ENCODE results near the gene MYADM.

MYADM gene

GRCh38 chr19:53892301-53892980 is 24.8 kb downstream of the MYADM start:
- no peak for DNase-seq

- no peak for DNase-seq
These were observed 25.3 kb downstream of the MYADM start for GRCh38 chr19:53892981-53893325.

- no peak for DNase-seq
These were observed 27.0 kb downstream of the MYADM start for GRCh38 chr19:53894707-53895106.

- DNase-seq: no peak
These were observed 29.0 kb downstream of the MYADM start for GRCh38 chr19:53896682-53897081.

DNA sequence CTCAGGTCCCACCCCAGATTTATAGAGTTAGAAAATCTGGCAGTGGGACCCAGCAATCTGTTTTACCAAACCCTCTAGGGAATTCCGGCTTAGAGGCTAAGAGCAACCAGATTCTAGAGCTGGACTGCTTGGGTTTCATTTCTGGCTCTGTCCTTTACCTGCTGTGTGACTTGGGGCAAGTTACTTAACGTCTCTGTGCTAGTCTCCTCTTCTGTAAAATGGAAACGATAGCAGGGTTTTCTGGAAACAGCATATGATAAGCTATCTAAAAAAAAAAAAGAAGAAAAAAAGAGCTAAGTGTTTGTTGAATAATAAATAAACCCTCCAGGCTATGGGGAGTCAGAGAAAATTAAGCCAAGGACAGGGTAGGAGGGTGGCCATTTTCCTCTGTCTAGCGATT is 29.8 kb downstream of the MYADM start:
- DNase-seq: no peak

GRCh38 chr19:53898166-53898565 is 30.5 kb downstream of the MYADM start:
- no peak for DNase-seq

DNA sequence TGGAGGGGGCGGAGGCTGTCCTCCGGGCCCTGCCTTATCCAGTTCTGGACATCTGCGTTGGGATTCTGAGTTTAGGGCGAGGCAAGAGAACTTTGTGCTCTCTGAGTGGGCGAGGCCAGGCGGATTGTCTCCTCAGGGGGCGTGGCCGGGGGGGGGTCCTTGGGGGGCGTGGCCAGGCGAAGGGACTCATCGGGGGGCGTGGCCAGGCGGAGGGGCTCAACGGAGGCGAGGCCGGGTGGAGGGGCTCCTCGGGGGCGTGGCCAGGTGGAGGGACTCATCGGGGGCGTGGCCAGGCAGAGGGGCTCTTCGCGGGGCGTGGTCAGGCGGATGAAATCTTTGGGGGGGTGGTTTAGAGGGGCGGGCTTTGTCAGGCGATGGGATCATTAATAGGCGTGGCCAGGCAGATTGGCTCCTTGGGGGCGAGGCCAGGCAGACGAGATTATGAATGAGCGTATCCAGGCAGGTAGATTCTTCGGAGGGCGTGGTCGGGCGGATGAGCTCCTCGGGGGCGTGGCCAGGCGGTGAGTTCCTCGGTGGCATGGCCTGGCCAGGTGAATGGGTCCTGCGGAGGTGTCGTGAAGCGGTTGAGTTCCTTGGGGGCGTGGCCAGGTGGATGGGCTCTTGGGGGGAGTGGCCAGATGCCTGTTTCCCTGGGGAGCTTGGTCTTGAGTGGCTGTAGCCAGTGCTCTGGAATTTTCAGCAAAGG is 31.1 kb downstream of the MYADM start:
- DNase-seq: no peak

DNA sequence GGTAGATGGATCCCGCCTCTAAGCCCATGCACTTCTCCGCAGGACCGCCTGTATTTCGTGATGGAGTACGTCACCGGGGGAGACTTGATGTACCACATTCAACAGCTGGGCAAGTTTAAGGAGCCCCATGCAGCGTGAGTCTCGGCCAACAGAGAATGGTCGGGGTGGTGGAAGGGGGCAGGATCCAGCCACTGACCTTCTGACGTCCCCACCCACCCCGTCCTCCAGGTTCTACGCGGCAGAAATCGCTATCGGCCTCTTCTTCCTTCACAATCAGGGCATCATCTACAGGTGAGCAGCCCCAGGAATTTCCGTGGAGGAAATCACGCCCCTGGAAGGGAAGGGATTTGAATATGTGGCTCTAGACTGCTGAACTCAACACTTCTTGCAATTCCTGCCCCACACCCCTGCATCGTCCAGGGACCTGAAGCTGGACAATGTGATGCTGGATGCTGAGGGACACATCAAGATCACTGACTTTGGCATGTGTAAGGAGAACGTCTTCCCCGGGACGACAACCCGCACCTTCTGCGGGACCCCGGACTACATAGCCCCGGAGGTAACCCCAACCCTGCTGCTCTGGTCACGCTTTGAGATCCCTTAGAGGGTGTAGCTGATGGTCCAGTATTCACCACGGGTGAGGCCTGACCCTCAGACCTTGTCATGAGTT is 32.6 kb downstream of the MYADM start:
- no peak for DNase-seq

DNA sequence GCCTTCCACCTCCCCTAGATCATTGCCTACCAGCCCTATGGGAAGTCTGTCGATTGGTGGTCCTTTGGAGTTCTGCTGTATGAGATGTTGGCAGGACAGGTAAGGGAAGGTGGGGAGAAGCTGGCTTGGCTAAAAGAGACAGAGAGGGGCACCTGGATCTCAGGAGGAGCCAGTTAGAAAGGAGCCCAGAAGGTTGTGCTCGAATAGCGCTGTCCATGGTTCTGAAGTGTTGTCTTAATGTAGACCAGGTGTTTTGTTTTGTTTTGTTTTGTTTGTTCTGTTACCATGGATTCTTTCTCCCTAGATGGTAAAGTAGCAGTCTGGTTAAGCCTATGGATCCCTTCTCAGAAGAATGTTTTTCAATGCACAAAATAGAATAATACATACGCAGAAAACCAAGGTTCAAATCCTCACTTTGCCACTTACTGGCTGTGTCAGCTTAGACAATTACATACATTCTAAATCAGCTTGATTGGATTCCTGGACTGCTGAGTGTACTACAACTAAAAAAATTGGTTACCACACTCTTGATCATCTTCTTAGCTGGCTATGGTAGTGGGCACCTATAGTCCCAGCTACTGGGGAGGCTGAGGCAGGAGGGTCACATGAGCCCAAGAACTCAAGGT is 35.5 kb downstream of the MYADM start:
- DNase-seq: peak in 1 of 2 experiments; percentile 16

DNA sequence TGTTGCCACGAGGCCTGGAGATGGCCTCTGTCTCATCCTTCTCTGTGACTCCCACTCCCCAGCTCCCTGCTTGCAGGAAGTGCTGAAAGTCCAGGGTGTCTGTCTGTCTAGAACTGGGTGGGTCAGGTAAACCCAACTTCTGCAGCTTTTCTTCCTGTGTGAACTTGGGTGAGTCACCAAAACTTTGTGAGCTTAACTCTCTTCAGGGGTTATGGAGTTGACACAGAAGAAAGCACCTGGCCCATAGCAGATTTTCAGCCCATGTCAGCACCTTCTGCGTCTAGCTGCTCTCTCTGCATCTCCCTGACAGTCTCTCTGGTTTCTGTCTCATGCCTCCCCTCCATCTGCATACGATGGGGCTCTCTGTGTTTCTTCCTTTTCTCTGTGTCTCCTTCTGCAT is 37.2 kb downstream of the MYADM start:
- DNase-seq: no peak

GRCh38 chr19:53905787-53906186 is 38.1 kb downstream of the MYADM start:
- DNase-seq: no peak

GRCh38 chr19:53906211-53907192 is 38.8 kb downstream of the MYADM start:
- DNase-seq: peak in 1 of 2 experiments; percentile 19

DNA sequence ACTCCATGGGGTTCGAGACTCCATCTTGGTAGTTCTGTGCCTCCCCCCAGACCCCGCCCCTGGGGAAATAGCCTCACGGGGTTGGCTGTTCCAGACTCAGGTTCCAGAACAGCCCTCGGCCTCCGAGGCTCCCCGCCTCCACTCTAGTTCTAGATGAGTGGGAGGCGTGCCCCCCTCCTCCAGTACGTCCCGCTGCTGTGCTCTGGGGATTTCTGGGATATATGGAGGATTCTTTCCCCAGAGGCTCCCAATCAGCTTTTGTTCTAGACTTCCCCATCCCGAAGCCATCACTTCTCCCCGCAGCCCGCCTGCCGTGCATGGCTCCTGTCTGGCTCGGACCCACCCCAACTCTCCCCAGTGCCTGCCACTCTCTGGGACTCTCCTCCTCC is 39.5 kb downstream of the MYADM start:
- no peak for DNase-seq

DNA sequence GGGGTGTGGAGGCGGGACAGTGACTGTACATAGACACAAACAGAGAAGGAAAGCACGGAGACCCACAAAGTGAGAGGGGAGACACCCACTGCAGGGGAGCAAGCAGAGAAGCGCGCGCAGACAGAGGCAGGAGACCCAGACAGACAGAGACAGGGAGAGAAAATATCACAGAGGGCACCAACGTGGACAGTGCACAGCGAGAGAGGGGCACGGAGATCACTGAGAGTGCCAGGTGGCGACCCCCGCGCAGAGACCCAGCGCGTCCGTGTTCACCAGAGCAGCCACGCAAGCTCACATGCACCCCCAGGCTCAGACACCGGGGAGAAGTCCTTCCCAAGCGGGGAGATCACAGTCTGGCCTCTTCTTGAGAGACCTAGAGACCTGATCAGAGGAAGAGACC is 40.0 kb downstream of the MYADM start:
- DNase-seq: no peak

DNA sequence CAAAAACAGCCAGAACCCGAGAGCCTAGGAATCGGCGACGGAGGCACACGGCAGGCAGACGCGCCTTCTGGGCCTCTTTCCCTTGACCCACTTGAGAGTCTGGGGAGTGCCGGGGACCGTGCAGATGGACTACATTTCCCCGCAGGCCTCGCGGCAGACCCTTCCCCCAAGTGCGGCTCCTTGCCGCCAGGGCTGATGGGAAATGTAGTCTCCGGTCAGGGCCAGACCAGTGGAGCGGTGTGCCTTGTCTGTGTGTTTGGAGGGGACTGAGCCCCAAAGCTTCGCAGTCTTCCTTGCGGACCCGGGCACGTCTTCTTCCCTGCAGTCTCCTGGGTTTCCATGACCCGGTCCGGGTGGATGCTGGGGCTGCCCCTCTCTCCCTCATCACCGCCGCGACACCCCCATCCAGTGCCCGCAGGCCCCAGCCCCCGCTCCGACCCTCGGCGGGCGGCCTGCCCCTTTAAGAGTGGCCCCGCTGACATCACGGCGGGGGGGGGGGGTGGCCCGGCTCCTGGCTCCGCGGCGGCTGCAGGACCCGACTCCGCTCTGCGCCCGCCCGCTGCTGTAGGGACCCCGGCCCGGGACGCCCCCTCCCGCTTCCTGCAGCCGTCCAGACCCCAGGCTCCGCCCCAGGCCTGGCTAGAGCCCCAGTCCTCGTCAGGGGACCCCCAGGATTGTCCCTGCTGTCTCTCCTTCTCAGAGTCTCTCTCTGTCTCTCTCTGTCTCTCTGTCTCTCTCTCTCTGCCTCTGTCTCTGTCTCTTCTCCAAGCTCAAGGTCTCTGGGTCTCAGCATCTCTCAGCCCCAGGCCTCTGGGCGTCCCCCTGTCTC is 40.6 kb downstream of the MYADM start:
- peak in 1 of 2 experiments; percentile 32 for DNase-seq

DNA sequence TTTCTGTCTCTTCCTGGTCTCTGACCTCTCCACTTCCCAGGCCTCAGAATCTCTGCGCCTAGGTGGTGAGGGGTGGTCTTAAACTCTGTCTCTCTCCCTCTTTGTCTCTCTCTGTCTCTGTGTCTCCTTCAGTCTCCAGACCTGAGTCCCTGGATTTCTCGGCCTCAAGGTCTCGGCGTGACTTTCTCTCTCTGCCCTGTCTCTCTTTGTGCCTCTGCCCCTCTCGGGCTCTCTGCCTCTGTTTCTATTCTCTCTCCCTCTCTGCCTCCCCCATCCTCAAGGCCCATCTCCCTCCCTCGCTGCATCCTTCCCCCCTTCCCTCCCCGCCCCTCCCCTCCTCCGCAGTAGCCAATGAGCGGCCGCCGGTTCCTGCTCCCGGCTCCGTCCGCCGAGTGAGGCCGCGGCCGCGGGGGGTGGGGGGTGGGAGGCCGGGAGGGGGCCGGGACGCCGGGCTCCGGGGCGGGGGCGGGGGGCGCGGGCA is 41.3 kb downstream of the MYADM start, which contains the start of gene CACNG7:
Gene CACNG7 (plus strand): TSS at position 344 of the 481 bp plus-strand sequence. CDS start 3,554 bp downstream, outside the sequence.
- no peak for DNase-seq

DNA sequence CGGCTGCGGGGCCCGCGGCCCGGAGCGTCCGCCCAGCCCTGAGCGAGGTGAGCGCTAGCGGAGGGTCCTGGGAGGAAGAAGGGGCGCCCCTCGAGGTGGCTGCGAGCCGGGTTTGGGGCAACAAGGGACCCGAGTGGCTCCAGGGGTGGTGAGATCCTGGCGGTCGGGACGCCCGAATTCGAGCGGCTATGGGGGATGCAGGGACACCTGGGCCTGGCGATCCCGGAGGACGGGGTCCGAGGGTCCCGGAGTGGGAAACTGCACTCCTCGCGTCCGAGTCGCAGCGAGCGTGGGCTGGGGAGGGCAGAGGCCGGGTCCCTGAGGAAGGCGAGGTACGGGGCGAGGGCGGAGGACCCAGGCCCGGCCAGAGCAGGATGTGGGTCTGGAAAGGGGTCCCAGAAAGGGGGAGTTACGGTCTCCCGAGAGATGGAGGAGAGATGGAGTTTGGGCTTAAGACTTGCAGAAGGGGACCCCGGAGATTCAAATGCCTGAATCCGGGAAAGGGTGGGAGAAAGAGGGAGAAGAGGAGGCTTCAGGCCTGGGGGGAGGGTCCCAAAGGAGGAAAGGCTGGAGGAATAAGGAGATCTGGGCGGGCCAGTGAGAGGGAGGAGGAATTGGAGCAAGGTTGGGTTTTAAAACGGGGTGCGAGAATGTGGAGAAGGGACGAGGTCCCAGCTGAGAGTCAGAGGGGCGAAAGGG is 41.9 kb downstream of the MYADM start:
- DNase-seq: no peak

DNA sequence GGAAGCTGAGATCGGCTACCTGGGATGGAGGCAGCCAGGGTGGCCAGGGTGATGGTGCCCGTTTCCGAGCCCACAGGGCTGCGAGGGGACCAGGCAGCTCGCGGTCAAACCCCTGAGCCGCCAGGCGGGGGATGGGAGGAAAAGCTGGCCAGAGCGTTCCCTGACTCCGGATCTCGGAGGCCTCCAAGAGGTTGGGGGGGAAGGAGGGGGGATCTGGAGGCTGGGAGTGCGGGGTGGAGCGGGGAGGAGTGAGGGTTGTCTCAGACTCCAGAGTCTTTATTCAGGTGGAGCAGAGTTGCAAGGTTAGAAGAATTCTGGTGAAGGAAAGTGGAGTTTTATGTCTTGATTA is 42.5 kb downstream of the MYADM start:
- DNase-seq: no peak

DNA sequence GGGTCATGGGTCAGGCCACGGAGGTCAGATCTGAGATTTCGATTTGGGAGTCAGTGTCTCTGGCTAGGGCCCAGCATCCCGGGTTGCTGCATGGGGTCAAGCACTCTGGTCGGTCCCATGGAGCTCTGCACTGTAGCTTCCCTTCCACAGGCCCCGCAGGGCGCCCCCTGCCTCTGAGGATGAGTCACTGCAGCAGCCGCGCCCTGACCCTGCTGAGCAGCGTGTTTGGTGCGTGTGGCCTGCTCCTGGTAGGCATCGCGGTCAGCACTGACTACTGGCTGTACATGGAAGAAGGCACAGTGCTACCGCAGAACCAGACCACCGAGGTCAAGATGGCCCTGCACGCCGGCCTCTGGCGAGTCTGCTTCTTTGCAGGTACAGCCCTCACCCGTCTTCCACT is 45.0 kb downstream of the MYADM start:
- DNase-seq: no peak

DNA sequence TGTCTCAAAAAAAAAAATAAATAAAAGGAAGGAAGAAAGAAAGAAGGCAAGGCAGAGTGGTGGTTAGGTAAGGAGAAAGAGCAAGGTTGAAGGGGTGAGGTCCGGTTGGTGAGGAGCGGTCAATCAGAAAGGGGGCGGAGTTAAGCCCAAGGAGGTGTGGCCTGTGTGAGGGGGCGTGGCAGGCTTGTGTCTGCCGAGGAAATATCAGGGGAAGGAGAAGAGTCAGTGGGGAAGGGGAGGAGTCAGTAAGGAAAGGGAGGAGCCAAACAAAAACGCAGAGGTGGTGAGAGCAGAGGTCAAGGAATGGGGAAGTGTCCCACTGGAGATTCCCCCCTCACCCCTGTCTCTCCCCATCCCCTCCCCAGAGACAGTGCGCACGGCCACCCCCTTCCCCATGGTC is 47.3 kb downstream of the MYADM start:
- no peak for DNase-seq

DNA sequence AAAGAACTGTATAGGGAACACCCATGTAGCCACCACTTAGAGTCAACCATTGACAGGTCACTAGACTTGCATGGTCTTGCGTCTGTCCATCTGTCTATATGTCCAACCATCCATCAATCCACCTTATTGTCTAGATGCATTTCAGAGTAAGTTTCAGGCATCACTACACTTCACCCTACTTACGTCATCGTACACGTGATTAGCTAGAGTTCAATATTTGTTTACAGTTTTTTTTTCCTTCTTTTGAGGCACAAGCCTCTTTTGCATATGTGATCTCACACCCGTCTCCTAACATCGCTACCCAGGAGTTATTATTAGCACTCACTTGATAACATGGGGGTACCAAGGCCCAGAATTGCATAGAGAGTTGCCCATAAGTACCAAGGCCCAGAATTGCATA is 48.3 kb downstream of the MYADM start:
- DNase-seq: no peak

Data from SW 1271 (cell line).